ENCODE measurements around the gene ITIH3.

Gene ITIH3

DNA sequence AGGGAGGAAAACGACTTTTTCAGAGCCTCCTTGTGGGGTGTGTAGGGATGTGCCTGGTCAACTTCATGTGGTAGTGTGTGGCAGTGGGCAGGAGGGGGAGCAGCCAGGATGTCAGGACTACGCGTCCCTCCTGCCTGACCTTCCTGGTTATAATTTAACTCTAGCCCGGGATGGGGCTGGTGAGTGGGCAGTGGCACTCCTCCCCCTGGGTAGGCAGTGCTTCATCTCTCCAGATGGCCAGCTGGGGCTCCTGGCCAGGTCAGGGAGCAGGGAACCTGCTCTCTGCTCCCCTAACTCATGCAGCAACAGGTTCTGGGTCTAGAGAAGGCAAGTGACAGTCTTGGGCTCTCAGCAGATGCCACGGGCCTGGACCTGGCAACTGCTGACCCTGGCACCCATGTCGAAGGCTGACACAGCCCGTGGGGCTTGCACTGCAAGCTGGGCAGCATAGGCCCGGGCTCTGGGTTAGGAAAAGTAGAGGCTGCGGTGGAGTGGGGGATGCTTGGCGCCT lies 33.3 kb downstream of the ITIH3 start:
- H3K4me3 ChIP-seq (ENCODE audit: low read depth, low read length): no peak overlapping the region
- TF ChIP-seq CTCF (IDR thresholded peaks at IDR 0.05; ENCODE audit: control insufficient read depth, extremely low read depth, insufficient read depth): no peak
- DNase-seq (ENCODE audit: low read depth): no peak

DNA sequence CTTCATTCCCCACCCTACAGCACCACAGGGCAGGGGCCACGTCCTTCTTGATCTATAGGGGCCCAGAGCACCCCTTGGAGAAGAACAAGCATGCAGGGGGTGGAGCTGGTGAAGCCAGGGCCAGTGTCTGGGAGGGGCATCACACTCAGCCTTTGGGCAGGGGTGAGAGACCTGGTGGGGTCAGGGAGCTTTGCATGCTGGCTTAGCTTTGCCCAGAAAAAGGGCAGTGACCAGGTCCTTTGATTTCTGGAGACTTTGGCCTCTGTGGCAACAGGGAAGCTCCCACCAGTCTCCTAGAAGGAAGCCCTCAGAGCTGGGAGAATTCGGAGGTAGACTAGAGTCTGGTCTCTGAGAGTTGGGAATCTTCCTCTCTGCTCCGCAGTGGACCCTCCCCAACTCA lies 34.9 kb downstream of the ITIH3 start:
- TF ChIP-seq CTCF (IDR thresholded peaks at IDR 0.05; ENCODE audit: control insufficient read depth, extremely low read depth, insufficient read depth): no peak
- no peak overlapping the region for H3K4me3 ChIP-seq (ENCODE audit: low read depth, low read length)
- no peak for DNase-seq (ENCODE audit: low read depth)

GRCh38 chr3:52829906-52830463 lies 35.4 kb downstream of the ITIH3 start:
- peak; percentile 69 for DNase-seq (ENCODE audit: low read depth)
- H3K4me3 ChIP-seq (ENCODE audit: low read depth, low read length): no peak overlapping the region
- no peak for TF ChIP-seq CTCF (IDR thresholded peaks at IDR 0.05; ENCODE audit: control insufficient read depth, extremely low read depth, insufficient read depth)

DNA sequence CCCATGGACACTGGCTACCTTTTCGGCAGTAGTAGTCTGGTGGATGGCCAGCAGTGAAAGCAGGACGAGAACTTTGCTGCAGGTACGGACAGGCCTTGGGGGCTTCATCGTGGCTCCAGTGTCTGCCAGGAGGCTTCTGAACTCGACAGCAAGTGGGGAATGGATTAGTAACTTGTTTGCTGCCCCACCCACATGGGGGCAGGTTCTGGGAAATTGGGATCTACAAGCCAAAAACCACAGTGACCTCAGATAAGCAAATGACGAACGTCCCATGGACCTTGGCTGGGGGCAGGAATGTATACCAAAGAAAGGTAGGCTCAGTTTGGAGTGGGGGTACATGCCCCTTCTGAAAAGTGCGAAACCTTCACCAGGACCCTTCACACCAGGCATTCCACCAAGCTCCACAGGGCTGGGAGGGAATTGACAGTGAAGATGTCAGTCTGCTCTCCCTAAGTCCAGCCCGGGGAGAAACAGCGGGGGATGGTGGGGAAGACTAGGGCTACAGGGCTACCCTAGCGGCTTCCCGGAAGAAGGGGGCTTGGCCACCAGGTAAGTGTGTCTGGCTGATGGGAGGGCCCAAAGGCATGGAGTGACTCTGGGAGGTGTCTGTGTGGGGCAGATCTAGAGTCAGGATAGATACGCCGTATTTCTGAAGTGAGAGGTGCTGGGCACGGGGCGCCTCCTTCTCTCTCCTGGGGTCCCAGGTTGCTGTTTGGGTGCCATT lies 36.1 kb downstream of the ITIH3 start, which contains the start of gene ITIH4:
Gene ITIH4 (minus strand): TSS at position 138 of the 724 bp plus-strand sequence. CDS start 30 bp downstream, at position 108.
- TF ChIP-seq CTCF (IDR thresholded peaks at IDR 0.05; ENCODE audit: control insufficient read depth, extremely low read depth, insufficient read depth): no peak
- no peak for DNase-seq (ENCODE audit: low read depth)
- H3K4me3 ChIP-seq (ENCODE audit: low read depth, low read length): no peak within 1 kb of the TSS

- peak; percentile 54 for DNase-seq (ENCODE audit: low read depth)
- no peak for TF ChIP-seq CTCF (IDR thresholded peaks at IDR 0.05; ENCODE audit: control insufficient read depth, extremely low read depth, insufficient read depth)
- H3K4me3 ChIP-seq (ENCODE audit: low read depth, low read length): no peak overlapping the region
Observed at GRCh38 chr3:52831500-52832301, 37.1 kb downstream of the ITIH3 start.

DNA sequence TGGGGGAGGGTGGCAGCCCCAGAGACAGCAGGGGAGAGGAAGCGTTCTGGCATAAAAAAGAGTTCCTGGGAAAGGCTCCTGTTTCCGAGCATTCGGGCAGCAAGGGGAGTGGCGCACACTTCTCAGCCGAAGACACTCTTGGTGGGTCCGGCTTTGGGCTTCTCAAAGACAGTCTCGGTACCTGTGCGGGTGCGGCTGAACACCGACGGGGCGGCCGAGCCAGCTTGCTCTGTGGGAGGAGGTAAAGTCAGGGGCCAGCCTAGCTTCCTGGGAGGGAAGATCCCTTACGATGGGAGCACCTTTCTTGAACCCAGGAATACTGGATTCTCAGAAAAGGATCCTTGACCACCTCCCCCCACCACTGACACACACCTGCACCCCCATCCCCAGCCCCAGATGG lies 38.6 kb downstream of the ITIH3 start:
- no peak for DNase-seq (ENCODE audit: low read depth)
- TF ChIP-seq CTCF (IDR thresholded peaks at IDR 0.05; ENCODE audit: control insufficient read depth, extremely low read depth, insufficient read depth): no peak

More for the DNA sequence above, 38.6 kb downstream of the ITIH3 start:
- H3K4me3 ChIP-seq (ENCODE audit: low read depth, low read length): no peak overlapping the region

Data from LNCaP clone FGC (cell line).